Right lobe of liver (tissue), 6 donors: ENCODE measurements around the gene CYREN. TPM values are rescaled to one million over a fixed set of nuclear protein-coding genes. Genes with fewer than 3 reads are reported as not detected.

Source experiments
- ATAC-seq, 4 donors: fragments of 200-7000 bp; cut with Tn5 transposase; one replicate each; pipeline ENCODE4 v1.9.1; 2020; ENCODE audit warnings: mild to moderate bottlenecking in 4 of 4, moderate library complexity in 4 of 4
- DNase-seq, 3 donors: peaks; one replicate each; pipeline ENCODE4 v3.0.0-alpha.2; 2020
- H3K27ac ChIP-seq, 3 donors: fragments of 200-600 bp; one replicate each; pipeline ENCODE4 v1.8.0; 2022
- H3K27me3 ChIP-seq, 2 donors: fragments of 200-600 bp; one replicate each; pipeline ENCODE4 v1.8.0; 2022
- H3K36me3 ChIP-seq, 4 donors: fragments of 200-600 bp; sonication (generic) in 1 of 4; one replicate each; pipeline versions ENCODE4 v1.5.1 to v1.8.0; 2017 to 2022; ENCODE audit warnings: control low read depth in 1 of 4
- H3K4me1 ChIP-seq, 4 donors: fragments of 200-600 bp; sonication (generic) in 1 of 4; one replicate each; pipeline versions ENCODE4 v1.5.1 to v1.8.0; 2017 to 2022; ENCODE audit warnings: control low read depth in 1 of 4
- H3K4me3 ChIP-seq, 3 donors: fragments of 200-600 bp; one replicate each; pipeline ENCODE4 v1.8.0; 2022
- H3K9me3 ChIP-seq, 4 donors: fragments of 200-600 bp; sonication (generic) in 1 of 4; one replicate each; pipeline versions ENCODE4 v1.5.1 to v1.8.0; 2017 to 2022; ENCODE audit warnings: control low read depth in 1 of 4
- CTCF ChIP-seq, 4 donors: fragments of 200-600 bp in 3 of 4; fragments of 450-650 bp in 1 of 4; IDR thresholded peaks; one replicate each; pipeline versions ENCODE4 v1.5.1 to v1.8.0; 2016 to 2022; ENCODE audit warnings: antibody characterized with exemption in 4 of 4, mild to moderate bottlenecking in 2 of 4
- POLR2A ChIP-seq: fragments of 450-650 bp; IDR thresholded peaks from one replicate; pipeline ENCODE4 v1.6.1; 2017; ENCODE audit warnings: antibody characterized with exemption, mild to moderate bottlenecking
- WGBS: methylation state at CpG from one replicate; pipeline ENCODE4 v1.1.6; 2018; ENCODE audit warnings: low coverage, low lambda C conversion rate; ENCODE audit not compliant: insufficient coverage; ENCODE audit errors: missing lambda C conversion rate; 5-methylcytosine and 5-hydroxymethylcytosine counted together
- intact Hi-C, 2 donors: fragments of 100-400 bp; cut with DNase I; formaldehyde crosslinking; loops; one replicate each; pipeline versions ENCODE4 v1.11.2 to v1.14.1; 2022
- total RNA-seq, 6 experiments: library from RNA; depleted of rRNA in 2 of 6; stranded (reverse); fragments of >200 nt in 2 of 6; fragmentation: NEBNext Ultra II Directional in 3 of 6; extraction: Animal tissue kit (Norgen Biotek cat#: 25700) in 3 of 6; gene quantifications; one replicate each; pipeline versions ENCODE4 v1.1.0 to v1.2.4, GENCODE V29; 2016 to 2023
- donor health status: DM: no; HTN: yes; CAD: no.
- donor health status: DM: no; HTN: no; CAD: no.
- donor health status: DM: no; HTN: no; CAD: no.
- donor health status: DM: no; HTN: yes; CAD: no.
- donor health status: DM: no; HTN: yes; CAD: no.

The CYREN gene
- total RNA-seq, 6 experiments from 2014 or later: 11.5 to 17.1 (median 15.0) TPM

- peaks cover 0 to 49% (median 14%) of the 10 kb centered on the region in 4 donors for H3K4me1 ChIP-seq
- no peak overlapping the region for H3K4me3 ChIP-seq
- H3K27me3 ChIP-seq: no peaks in the 10 kb centered on the region
- no peaks in the 10 kb centered on the region for H3K9me3 ChIP-seq
- TF ChIP-seq CTCF (IDR thresholded peaks at IDR 0.05): no peak
- H3K36me3 ChIP-seq: peaks cover 0 to 26% (median 1%) of the 10 kb centered on the region in 4 donors
- H3K27ac ChIP-seq: peak overlapping the region in 2 of 3 donors; percentile 48 to 68
- intact Hi-C loops: no loop called here
- no peak for ATAC-seq
- WGBS: 76% methylated on average over 5 of the region's 6 CpGs
- DNase-seq: no peak
Observed at GRCh38 chr7:135161669-135162068, 8.8 kb downstream of the CYREN start.

- Histone ChIP-seq H3K27ac (peak overlapping the region; percentile 16 to 68 (median 48)), H3K9me3 (no peaks in the 10 kb centered on the region), H3K27me3 (no peaks in the 10 kb centered on the region), H3K4me1 (peaks cover 0 to 51% (median 14%) of the 10 kb centered on the region in 4 donors), H3K4me3 (no peak overlapping the region), H3K36me3 (peaks cover 0 to 20% (median 1%) of the 10 kb centered on the region in 4 donors)
- no peak for DNase-seq
- no peak for TF ChIP-seq CTCF (IDR thresholded peaks at IDR 0.05)
- no peak for TF ChIP-seq POLR2A
- peak; percentile 4 to 14 (median 12) for ATAC-seq
- intact Hi-C loops: no loop called here
- 57% methylated on average over 7 of the region's 9 CpGs for WGBS
Observed at GRCh38 chr7:135160858-135161653, 9.5 kb downstream of the CYREN start.

GRCh38 chr7:135160098-135160857 lies 10.2 kb downstream of the CYREN start:
- peaks cover 0 to 51% (median 14%) of the 10 kb centered on the region in 4 donors for H3K4me1 ChIP-seq
- ATAC-seq (peak; percentile 53 to 69 (median 64)), DNase-seq (no peak)
- intact Hi-C loops: no loop called here
- no peak overlapping the region for H3K4me3 ChIP-seq
- peak overlapping the region; percentile 22 to 68 (median 48) for H3K27ac ChIP-seq
- TF ChIP-seq CTCF (IDR thresholded peaks at IDR 0.05) (no peak), POLR2A (no peak)
- H3K27me3 ChIP-seq: no peaks in the 10 kb centered on the region
- WGBS: 51% methylated on average over 4 of the region's 5 CpGs
- peaks cover 0 to 12% (median 1%) of the 10 kb centered on the region in 4 donors for H3K36me3 ChIP-seq
- H3K9me3 ChIP-seq: no peaks in the 10 kb centered on the region

GRCh38 chr7:135159359-135160085 lies 11.0 kb downstream of the CYREN start:
- no peak for TF ChIP-seq CTCF (IDR thresholded peaks at IDR 0.05)
- intact Hi-C loops: no loop called here
- WGBS: 91% methylated on average over 2 of the region's 2 CpGs
- Histone ChIP-seq H3K9me3 (no peaks in the 10 kb centered on the region), H3K36me3 (peaks cover 0 to 4% (median 1%) of the 10 kb centered on the region in 4 donors), H3K27me3 (no peaks in the 10 kb centered on the region), H3K4me1 (peaks cover 0 to 51% (median 12%) of the 10 kb centered on the region in 4 donors), H3K4me3 (no peak overlapping the region), H3K27ac (peak overlapping the region; percentile 22 to 68 (median 48))
- no peak for ATAC-seq
- DNase-seq: no peak
